GM06990 (cell line): ENCODE data around the gene CFAP251.

Source experiments
- DNase-seq: peaks from one replicate; pipeline ENCODE4 v3.0.0-alpha.2; 2011; ENCODE audit not compliant: insufficient read length; ENCODE audit errors: extremely low read depth
- H3K27me3 ChIP-seq: replicated peaks from 2 replicates; pipeline ENCODE4 v1.6.0; 2011; ENCODE audit warnings: low read length; ENCODE audit not compliant: control insufficient read depth, insufficient read depth
- H3K36me3 ChIP-seq: 2 replicates; pipeline ENCODE4 v1.5.1; 2011; ENCODE audit warnings: low read length; ENCODE audit not compliant: control insufficient read depth, insufficient read depth
- H3K4me3 ChIP-seq: replicated peaks from 2 replicates; pipeline ENCODE4 v1.5.1; 2011; ENCODE audit warnings: low read depth, mild to moderate bottlenecking, control low read depth, low read length
- TF ChIP-seq, protein P1 (sequence below): IDR thresholded peaks from 2 replicates; pipeline ENCODE4 v1.5.1; 2011; ENCODE audit warnings: low read length, control low read depth, mild to moderate bottlenecking, inconsistent platforms; ENCODE audit not compliant: insufficient read depth, poor library complexity, severe bottlenecking

The CFAP251 gene

DNA sequence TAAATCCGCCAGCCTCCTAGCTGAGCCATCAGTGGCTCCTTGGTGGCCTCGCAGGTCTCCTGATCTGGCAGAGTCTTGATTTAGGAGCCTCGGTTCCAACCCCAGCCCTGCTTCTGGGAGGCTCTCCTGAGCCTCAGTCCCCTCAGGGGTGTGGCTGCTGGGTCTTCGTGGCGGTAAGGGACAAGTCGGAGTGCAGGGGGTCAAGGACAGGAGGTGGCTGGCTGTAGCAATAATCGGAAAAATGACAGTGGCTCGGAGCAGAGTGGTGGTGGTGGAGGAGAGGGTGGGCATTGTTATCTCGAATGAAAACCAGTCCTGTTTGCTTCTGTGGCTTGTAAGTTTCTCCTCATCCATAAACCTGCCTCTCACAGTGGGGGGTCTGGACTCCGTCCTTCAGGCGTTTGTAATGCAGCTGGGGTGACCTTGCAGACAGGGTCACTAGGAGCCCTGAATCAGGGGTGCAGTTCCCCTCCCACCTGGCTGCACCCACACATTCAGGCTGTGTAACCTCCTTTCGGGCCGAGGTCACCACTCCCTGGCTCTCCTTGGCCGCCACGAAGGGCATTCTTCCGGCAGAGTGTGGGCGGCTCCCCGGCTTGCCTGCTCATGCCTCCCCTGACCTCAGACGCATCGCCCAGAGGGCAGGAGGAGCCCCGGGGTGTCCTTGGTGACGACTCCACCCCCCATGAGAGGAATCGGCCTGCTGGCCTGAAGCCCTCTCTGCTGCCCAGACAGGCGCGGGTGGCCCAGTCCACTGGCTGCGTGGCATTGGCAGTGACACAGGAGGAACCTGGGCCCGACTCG, 111.4 kb downstream of the CFAP251 start:
- Histone ChIP-seq H3K27me3 (no peaks in the 10 kb centered on the region), H3K4me3 (no peak overlapping the region; the same call in 1 of the 2 replicates), H3K36me3 (no peaks in the 10 kb centered on the region)
- TF ChIP-seq, protein P1, sequence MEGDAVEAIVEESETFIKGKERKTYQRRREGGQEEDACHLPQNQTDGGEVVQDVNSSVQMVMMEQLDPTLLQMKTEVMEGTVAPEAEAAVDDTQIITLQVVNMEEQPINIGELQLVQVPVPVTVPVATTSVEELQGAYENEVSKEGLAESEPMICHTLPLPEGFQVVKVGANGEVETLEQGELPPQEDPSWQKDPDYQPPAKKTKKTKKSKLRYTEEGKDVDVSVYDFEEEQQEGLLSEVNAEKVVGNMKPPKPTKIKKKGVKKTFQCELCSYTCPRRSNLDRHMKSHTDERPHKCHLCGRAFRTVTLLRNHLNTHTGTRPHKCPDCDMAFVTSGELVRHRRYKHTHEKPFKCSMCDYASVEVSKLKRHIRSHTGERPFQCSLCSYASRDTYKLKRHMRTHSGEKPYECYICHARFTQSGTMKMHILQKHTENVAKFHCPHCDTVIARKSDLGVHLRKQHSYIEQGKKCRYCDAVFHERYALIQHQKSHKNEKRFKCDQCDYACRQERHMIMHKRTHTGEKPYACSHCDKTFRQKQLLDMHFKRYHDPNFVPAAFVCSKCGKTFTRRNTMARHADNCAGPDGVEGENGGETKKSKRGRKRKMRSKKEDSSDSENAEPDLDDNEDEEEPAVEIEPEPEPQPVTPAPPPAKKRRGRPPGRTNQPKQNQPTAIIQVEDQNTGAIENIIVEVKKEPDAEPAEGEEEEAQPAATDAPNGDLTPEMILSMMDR = no peak
- DNase-seq = no peak

DNA sequence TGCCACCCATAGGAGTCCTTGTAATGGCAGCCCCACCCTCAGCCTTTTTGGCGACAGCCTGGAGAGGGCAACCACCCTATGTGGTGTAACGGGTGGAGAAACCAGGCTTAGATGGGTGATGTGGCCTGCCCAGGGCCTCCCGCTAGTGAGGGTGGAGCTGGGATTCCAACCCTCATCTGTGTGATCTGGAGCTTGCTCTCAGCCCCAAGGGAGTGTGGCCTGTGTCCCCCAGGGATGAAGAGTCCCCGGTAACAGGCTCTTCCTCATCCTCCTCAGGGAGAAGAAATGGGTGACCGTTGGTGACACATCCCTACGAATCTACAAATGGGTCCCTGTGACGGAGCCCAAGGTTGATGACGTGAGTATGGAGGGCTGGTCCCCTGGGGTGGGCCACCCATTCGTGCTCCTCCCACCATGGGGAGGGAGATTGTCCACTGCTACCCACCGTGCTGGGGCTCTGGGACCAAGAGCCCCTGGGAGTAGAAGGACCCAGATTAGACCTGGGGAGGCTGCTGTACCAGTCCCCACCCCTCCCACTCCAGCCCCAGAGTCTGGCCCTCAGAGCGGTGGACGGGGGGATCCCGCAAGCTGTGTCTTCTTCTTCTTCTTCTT, 112.1 kb downstream of the CFAP251 start:
- Histone ChIP-seq H3K36me3 (no peaks in the 10 kb centered on the region), H3K27me3 (no peaks in the 10 kb centered on the region), H3K4me3 (no peak overlapping the region)
- TF ChIP-seq, protein P1 = no peak
- no peak for DNase-seq

DNA sequence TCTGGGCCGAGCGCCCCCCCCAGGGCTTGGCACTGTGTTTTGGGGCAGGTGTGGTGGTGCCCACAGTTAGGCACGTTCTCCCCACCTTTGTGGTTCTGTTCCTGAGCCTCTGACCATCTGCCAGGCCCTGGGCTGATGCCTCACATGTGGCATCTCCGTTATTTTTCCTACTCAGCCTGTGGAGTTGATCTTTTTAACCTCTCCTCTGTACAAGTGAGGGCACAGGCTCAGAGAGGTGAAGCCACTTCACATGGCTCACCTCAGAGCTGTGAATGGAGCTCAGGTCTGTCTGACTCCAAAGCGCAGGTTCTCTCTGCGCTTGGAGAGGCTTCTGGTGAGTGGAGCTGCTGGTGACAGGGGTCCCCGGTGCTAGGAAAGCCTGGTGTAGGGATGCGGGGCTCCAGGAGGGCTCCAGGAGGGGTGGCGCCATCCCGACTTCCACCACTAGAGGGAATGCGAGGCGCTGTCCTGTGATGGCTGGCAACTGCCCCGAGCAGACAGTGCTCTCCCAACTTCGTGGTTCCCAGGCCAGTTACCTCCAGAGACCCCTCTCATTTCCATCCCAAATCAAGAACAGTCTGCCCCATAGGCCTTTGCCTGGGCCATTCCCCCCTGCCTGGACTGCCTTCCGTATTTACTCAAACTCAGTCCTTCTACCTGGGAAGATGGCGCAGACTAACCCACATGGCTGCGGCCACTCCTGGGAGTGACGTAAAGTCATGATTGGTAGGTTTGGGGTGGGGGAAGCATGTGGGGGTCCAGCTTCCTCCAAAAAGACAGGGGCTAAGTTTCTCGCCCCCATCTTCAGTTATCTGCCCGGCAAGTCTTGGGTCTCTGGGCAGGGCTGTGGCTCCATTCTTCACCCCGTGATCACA, 113.2 kb downstream of the CFAP251 start:
- Histone ChIP-seq H3K4me3 (no peak overlapping the region), H3K27me3 (no peaks in the 10 kb centered on the region), H3K36me3 (no peaks in the 10 kb centered on the region; the same call in 1 of the 2 replicates)
- TF ChIP-seq, protein P1 = peak; percentile 78
- DNase-seq = no peak

DNA sequence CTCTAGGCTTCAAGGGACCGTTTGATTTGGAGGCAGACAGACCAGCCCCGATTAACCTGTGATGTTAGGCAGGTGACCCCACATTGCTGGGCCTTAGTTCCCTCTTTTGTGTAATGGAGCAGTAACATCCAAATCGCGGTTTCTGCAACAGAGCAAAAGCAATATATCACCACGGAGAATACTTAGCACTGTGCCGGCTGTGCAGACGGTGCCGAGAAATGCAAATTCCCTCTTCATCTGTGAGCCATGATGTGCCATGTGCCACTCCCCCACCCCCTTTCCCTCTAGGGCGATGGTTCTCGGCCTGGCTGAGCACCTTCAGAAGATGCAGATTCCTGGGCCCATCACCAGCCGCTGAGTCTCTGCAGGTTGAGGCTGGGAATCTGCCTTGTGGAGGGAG, 114.2 kb downstream of the CFAP251 start:
- Histone ChIP-seq H3K36me3 (no peaks in the 10 kb centered on the region; the same call in 1 of the 2 replicates), H3K4me3 (no peak overlapping the region), H3K27me3 (no peaks in the 10 kb centered on the region)
- TF ChIP-seq, protein P1 = no peak
- DNase-seq = no peak

DNA sequence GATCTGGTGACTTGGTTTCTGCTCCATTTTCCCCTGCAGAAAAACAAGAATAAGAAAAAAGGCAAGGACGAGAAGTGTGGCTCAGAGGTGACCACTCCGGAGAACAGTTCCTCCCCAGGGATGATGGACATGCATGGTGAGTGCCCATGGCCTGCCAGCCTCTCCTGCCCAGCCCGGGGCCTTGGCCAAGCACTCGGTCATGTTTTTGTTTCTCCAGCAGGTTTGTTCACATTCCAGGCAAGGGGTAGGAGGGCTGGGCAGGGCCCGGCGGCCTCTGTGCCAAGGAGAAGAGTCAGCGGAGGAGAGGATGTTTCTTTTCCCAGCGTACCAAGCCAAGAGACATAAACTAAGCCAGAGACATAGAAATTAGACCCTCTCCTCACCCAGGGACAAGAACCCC, 116.9 kb downstream of the CFAP251 start:
- Histone ChIP-seq H3K4me3 (no peak overlapping the region), H3K27me3 (no peaks in the 10 kb centered on the region), H3K36me3 (no peaks in the 10 kb centered on the region; the same call in 1 of the 2 replicates)
- TF ChIP-seq, protein P1 = no peak
- DNase-seq = no peak
